Keratinocyte (primary cell): ENCODE data around the gene ODF2L.

Experiments
- CTCF ChIP-seq, 3 experiments: IDR thresholded peaks in 1 of 3; conservative IDR thresholded peaks in 1 of 3; optimal IDR thresholded peaks in 1 of 3; 2 replicates in 2 of 3; 3 replicates in 1 of 3; pipeline versions ENCODE3 to v1.5.1; 2011; ENCODE audit warnings: low read length in 3 of 3, mild to moderate bottlenecking in 3 of 3, moderate library complexity in 2 of 3, control low read depth in 1 of 3, inconsistent platforms in 1 of 3; ENCODE audit not compliant: insufficient read depth in 2 of 3; ENCODE audit errors: extremely low read depth in 1 of 3
- EZH2 ChIP-seq: IDR thresholded peaks from one replicate; pipeline ENCODE4 v1.6.1; 2012; ENCODE audit warnings: inconsistent platforms, mild to moderate bottlenecking, low read length, moderate library complexity

- no peak for TF ChIP-seq CTCF (optimal IDR thresholded peaks at IDR 0.05 in 1 of 3, IDR thresholded peaks at IDR 0.05 in 1 of 3, conservative IDR thresholded peaks at IDR 0.05 in 1 of 3; ENCODE audit: extremely low read depth in 1 of 3, insufficient read depth in 2 of 3, low read length in 3 of 3)
- no peak for TF ChIP-seq EZH2
These were observed 27.8 kb upstream of the ODF2L start, which contains the start of gene CLCA2 for GRCh38 chr1:86423873-86424272.
